ENCODE data around the gene ZNF180.
"Not testable (repeated sequence)": the region's sequence is repeated elsewhere in the genome, so short reads cannot be mapped to it uniquely, and the experiment has no call there.

GRCh38 chr19:44535361-44535760 lies 35.0 kb upstream of the ZNF180 start:
- not testable (repeated sequence) for TF ChIP-seq CTCF, POLR2A (IDR thresholded peaks at IDR 0.05)
